Measurements from ENCODE around the gene RPUSD1. TPM values are rescaled to one million over a fixed set of nuclear protein-coding genes. Genes with fewer than 3 reads are reported as not detected.

RPUSD1 gene
- polyA plus RNA-seq, 1 of the 3 experiments (the other 2 are of a cell fraction): 27.7 TPM

- no peaks in the 10 kb centered on the region for H3K27me3 ChIP-seq (ENCODE audit: insufficient read depth)
- H3K4me2 ChIP-seq: no peak overlapping the region
- ChIA-PET CTCF (no interaction called here), POLR2A (no interaction called here)
- no peaks in the 10 kb centered on the region for H3K9me3 ChIP-seq
- H3K4me1 ChIP-seq (ENCODE audit: control insufficient read depth in 1 of 2, insufficient read depth in 2 of 2, low read depth in 1 of 2, low read length in 1 of 2): no peaks in the 10 kb centered on the region
- H3K27ac ChIP-seq (ENCODE audit: low read depth in 2 of 2, low read length in 1 of 2): no peak overlapping the region
- no peak for DNase-seq
- no peaks in the 10 kb centered on the region for H4K20me1 ChIP-seq (ENCODE audit: insufficient read depth)
- no peak overlapping the region for H3K9ac ChIP-seq
- no peaks in the 10 kb centered on the region for H3K79me2 ChIP-seq (ENCODE audit: insufficient read depth)
- TF ChIP-seq ZBTB33 (IDR thresholded peaks at IDR 0.05; ENCODE audit: borderline replicate concordance, low read depth) (no peak), RAD21 (IDR thresholded peaks at IDR 0.05; ENCODE audit: low read length) (no peak), MAX (IDR thresholded peaks at IDR 0.05; ENCODE audit: low read depth) (no peak), POLR2AphosphoS5 (IDR thresholded peaks at IDR 0.05; ENCODE audit: low read depth, low read length) (no peak), GABPA (IDR thresholded peaks at IDR 0.05; ENCODE audit: low read depth) (no peak), FOXJ3 (CRISPR knock-in tag; IDR thresholded peaks at IDR 0.05) (no peak), PBX3 (IDR thresholded peaks at IDR 0.05) (no peak), JUND (IDR thresholded peaks at IDR 0.05) (no peak), SMC3 (IDR thresholded peaks at IDR 0.05; ENCODE audit: low read depth, low read length) (no peak), TEAD4 (IDR thresholded peaks at IDR 0.05; ENCODE audit: borderline replicate concordance, insufficient read depth) (no peak), TCF12 (IDR thresholded peaks at IDR 0.05) (no peak)
- H3K36me3 ChIP-seq (replicated peaks in 1 of 2; ENCODE audit: control insufficient read depth in 1 of 2, insufficient read depth in 2 of 2, low read length in 1 of 2): no peaks in the 10 kb centered on the region
- no peaks in the 10 kb centered on the region for H3K9me2 ChIP-seq
- 86% methylated on average over 8 of the region's 20 CpGs for WGBS (ENCODE audit: low lambda C conversion rate)
- no peak overlapping the region for H2AFZ ChIP-seq (ENCODE audit: low read depth)
- H3F3A ChIP-seq (replicated peaks; ENCODE audit: insufficient read depth): no peaks in the 10 kb centered on the region
- H3K4me3 ChIP-seq (ENCODE audit: low read depth in 2 of 2, low read length in 1 of 2): no peak overlapping the region
Measured at GRCh38 chr16:769184-769784, 18.9 kb downstream of the RPUSD1 start.

- Histone ChIP-seq H3K4me1 (ENCODE audit: control insufficient read depth in 1 of 2, insufficient read depth in 2 of 2, low read depth in 1 of 2, low read length in 1 of 2) (no peaks in the 10 kb centered on the region), H3K4me3 (ENCODE audit: low read depth in 2 of 2, low read length in 1 of 2) (no peak overlapping the region), H3K4me2 (no peak overlapping the region), H3K27ac (ENCODE audit: low read depth in 2 of 2, low read length in 1 of 2) (no peak overlapping the region), H3K9ac (no peak overlapping the region), H3K27me3 (ENCODE audit: insufficient read depth) (no peaks in the 10 kb centered on the region), H2AFZ (ENCODE audit: low read depth) (no peak overlapping the region), H3F3A (replicated peaks; ENCODE audit: insufficient read depth) (no peaks in the 10 kb centered on the region), H3K36me3 (replicated peaks in 1 of 2; ENCODE audit: control insufficient read depth in 1 of 2, insufficient read depth in 2 of 2, low read length in 1 of 2) (no peaks in the 10 kb centered on the region), H4K20me1 (ENCODE audit: insufficient read depth) (no peaks in the 10 kb centered on the region), H3K9me2 (no peaks in the 10 kb centered on the region), H3K79me2 (ENCODE audit: insufficient read depth) (no peaks in the 10 kb centered on the region), H3K9me3 (no peaks in the 10 kb centered on the region)
- WGBS (ENCODE audit: low lambda C conversion rate): 90% methylated on average over 13 of the region's 21 CpGs
- no peak for DNase-seq
- CTCF ChIA-PET: no interaction called here
- TF ChIP-seq USF1 (IDR thresholded peaks at IDR 0.05; ENCODE audit: borderline replicate concordance, low read depth): no peak
- no peak for TF ChIP-seq RCOR1 (IDR thresholded peaks at IDR 0.05; ENCODE audit: low read length)
- no peak for TF ChIP-seq RAD21 (IDR thresholded peaks at IDR 0.05; ENCODE audit: low read length)
- TF ChIP-seq NFIC (IDR thresholded peaks at IDR 0.05; ENCODE audit: borderline replicate concordance): no peak
- TF ChIP-seq FOXJ3 (CRISPR knock-in tag; IDR thresholded peaks at IDR 0.05): no peak
- no peak for TF ChIP-seq CHD2 (IDR thresholded peaks at IDR 0.05; ENCODE audit: low read length, partially characterized antibody)
- TF ChIP-seq CTCF (IDR thresholded peaks at IDR 0.05): no peak
- no peak for TF ChIP-seq IRF3 (IDR thresholded peaks at IDR 0.05; ENCODE audit: low read depth, low read length)
- no peak for TF ChIP-seq MAX (IDR thresholded peaks at IDR 0.05; ENCODE audit: low read depth)
- TF ChIP-seq FOXM1 (IDR thresholded peaks at IDR 0.05; ENCODE audit: low read depth): no peak
- no peak for TF ChIP-seq ELF1 (IDR thresholded peaks at IDR 0.05)
- TF ChIP-seq TCF12 (IDR thresholded peaks at IDR 0.05): no peak
- TF ChIP-seq GATA2 (CRISPR knock-in tag; IDR thresholded peaks at IDR 0.05): no peak
- TF ChIP-seq MEF2A (IDR thresholded peaks at IDR 0.05; ENCODE audit: borderline replicate concordance, low read depth): no peak
- no peak for TF ChIP-seq GABPA (IDR thresholded peaks at IDR 0.05; ENCODE audit: low read depth)
- TF ChIP-seq SMC3 (IDR thresholded peaks at IDR 0.05; ENCODE audit: low read depth, low read length): no peak
- TF ChIP-seq TAF1 (IDR thresholded peaks at IDR 0.05; ENCODE audit: borderline replicate concordance, low read depth, low read length): no peak
- POLR2A ChIA-PET: no interaction called here
Measured at GRCh38 chr16:768428-768827, 19.8 kb downstream of the RPUSD1 start.
